ENCODE data around the gene ATOH1.

DNA sequence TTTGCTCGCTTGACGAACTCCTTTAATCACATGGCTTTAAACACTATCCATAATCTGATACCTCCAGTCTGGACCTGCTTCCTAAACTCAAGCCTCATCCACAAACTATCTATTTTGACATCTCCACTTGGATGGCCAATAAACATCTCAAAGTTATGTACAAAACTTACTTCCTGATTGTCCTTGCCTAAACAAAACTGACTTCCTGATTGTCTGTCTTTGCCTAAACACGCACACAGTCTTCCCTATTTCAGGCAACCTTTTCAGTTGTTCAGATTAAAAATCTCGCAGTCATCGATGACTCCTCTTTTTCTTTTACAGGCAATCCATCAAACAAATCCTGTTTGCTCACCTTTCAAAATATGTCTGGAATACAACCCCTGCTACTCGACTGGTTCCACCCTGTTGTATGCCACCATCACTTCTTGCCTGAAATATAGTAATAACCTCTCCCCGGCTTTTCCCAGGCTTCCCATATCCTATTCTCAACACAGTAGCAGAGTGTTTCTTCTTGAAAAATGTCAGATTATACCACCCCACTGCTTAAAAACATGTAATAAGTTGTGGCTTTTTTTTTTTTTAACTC is 39.0 kb downstream of the ATOH1 start:
- TF ChIP-seq POLR2A (IDR thresholded peaks at IDR 0.05; ENCODE audit: low read depth, low read length) (no peak), POLR2AphosphoS5 (IDR thresholded peaks at IDR 0.05; ENCODE audit: low read depth, low read length) (no peak), SPI1 (IDR thresholded peaks at IDR 0.05; ENCODE audit: low read depth, low read length) (no peak), TAF1 (IDR thresholded peaks at IDR 0.05; ENCODE audit: low read depth, low read length) (no peak), POU2F2 (IDR thresholded peaks at IDR 0.05; ENCODE audit: low read depth, low read length) (no peak)
